GM12864 (cell line): ENCODE measurements around the gene PPP1R15B.

Experiments used
- DNase-seq: peaks from one replicate; pipeline ENCODE4 v3.0.0-alpha.2; 2011; ENCODE audit warnings: low read depth
- H3K4me3 ChIP-seq: 2 replicates; pipeline ENCODE4 v1.5.1; 2011; ENCODE audit warnings: mild to moderate bottlenecking, low read depth, low read length, control low read depth
- CTCF ChIP-seq: IDR thresholded peaks from 2 replicates; pipeline ENCODE4 v1.5.1; 2011; ENCODE audit warnings: low read depth, mild to moderate bottlenecking, moderate library complexity, low read length, control low read depth, inconsistent platforms; ENCODE audit errors: missing control alignments

Gene PPP1R15B

GRCh38 chr1:204448991-204449677, 37.5 kb upstream of the PPP1R15B start:
- DNase-seq: no peak
- no peak overlapping the region for H3K4me3 ChIP-seq
- TF ChIP-seq CTCF: no peak

- H3K4me3 ChIP-seq: no peak overlapping the region
- TF ChIP-seq CTCF: no peak
- no peak for DNase-seq
Measured at GRCh38 chr1:204448344-204448964, 36.8 kb upstream of the PPP1R15B start.

DNA sequence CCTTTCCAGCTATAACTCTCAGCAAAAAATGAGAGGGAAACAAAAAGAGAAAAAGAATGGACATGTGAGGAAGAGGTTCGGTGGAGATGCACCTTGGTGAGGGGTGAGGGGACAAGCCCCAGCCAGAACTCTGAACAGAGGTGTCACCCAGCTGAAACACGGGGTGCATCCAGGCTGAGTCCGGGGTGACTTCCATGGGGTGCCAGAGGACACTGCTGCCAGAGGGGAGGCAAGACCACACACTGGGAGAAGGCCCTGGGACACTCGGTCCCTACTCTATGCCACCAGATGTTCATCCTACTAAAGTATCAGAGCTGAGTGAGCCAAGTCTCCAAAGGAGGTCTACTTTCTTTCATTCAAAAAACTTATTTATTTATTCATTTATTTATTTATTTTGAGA, 36.1 kb upstream of the PPP1R15B start:
- DNase-seq: no peak
- no peak for TF ChIP-seq CTCF
- H3K4me3 ChIP-seq: no peak overlapping the region

DNA sequence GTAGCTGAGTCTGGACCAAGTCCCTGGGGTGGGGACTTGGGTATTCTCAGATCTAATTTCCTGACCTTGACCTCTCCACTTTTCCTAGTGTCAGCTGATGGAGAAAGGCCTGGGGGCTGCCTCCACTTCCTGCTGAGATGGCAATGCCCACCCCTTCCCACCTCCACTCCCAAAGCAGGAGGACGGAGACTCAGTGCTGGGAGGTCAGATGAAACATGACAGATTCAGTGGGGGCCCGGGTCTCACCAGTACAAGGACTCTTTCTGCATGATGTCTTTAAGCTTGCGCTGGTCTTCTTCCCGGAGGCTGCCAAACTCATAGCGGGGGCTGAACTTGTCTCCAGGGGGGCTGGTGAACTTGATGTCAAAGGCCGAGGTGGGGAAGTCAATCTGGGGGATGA, 35.6 kb upstream of the PPP1R15B start:
- H3K4me3 ChIP-seq: no peak overlapping the region
- no peak for TF ChIP-seq CTCF
- DNase-seq: no peak

DNA sequence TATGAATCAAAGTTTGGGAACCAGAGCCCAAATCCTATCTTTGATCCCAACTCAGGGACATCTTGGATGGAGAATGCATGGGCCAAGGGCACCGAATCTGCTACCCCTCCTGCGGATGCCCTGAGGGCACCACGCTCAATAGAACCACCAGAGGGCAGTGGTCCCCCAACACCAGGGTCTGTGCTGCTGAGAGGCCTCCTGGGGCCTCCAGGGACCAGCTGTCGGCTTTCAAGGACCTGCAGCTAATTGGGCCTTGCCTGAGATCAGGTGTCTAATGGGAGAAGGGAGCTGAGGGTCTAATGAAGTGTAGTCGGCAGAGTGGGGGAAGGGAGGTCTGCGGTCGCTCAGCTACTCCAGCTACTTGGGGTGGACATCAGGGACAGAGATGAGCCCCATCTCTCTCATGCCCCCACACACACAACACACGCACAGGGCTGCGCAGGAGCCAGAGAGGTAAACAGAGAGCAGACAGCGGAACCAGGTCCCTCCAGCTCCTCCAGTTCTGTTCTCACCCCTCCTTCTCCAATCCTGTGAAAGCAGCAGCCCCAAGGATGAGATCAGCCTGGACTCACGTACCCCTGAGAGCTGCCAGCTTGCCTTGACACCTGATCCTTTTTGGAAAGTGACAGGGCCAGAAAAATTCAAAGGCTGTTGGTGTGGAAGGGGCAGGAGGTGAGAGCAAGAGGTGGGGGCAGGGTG, 34.9 kb upstream of the PPP1R15B start:
- no peak for DNase-seq
- peak; percentile 88 for TF ChIP-seq CTCF
- H3K4me3 ChIP-seq: no peak overlapping the region

- H3K4me3 ChIP-seq: no peak overlapping the region
- TF ChIP-seq CTCF: peak; percentile 70
- DNase-seq: no peak
Measured at GRCh38 chr1:204445860-204446412, 34.3 kb upstream of the PPP1R15B start.
